ENCODE results near the gene C11orf24. TPM values are rescaled to one million over a fixed set of nuclear protein-coding genes. Genes with fewer than 3 reads are reported as not detected.

C11orf24 gene
- total and polyA plus RNA-seq, 12 donors = 14.9 to 62.2 (median 30.8) TPM

- Histone ChIP-seq H3K27ac (no peak overlapping the region), H3K4me3 (no peak overlapping the region), H3K4me1 (peaks cover 0 to 14% (median 0%) of the 10 kb centered on the region in 9 donors), H3K9me3 (no peaks in the 10 kb centered on the region), H3K36me3 (no peaks in the 10 kb centered on the region), H3K27me3 (no peaks in the 10 kb centered on the region)
- WGBS, 2 donors = 70 to 76% methylated on average over 5 of the region's 5 CpGs
- DNase-seq = no peak
- intact Hi-C loops (cut with DNase I) = no loop called here
- ATAC-seq = no peak
- TF ChIP-seq CTCF (IDR thresholded peaks at IDR 0.05) = no peak
Observed at GRCh38 chr11:68279676-68280075, 7.9 kb upstream of the C11orf24 start.

GRCh38 chr11:68276861-68277260, 5.1 kb upstream of the C11orf24 start:
- peak overlapping the region in 6 of 10 donors; percentile 8 to 66 (median 34) for H3K27ac ChIP-seq
- H3K4me3 ChIP-seq = no peak overlapping the region
- ATAC-seq (peak in 2 of 8 donors; percentile 32 to 56), DNase-seq (no peak)
- peaks cover 2 to 26% (median 8%) of the 10 kb centered on the region in 9 donors for H3K4me1 ChIP-seq
- no peaks in the 10 kb centered on the region for H3K9me3 ChIP-seq
- no peaks in the 10 kb centered on the region for H3K36me3 ChIP-seq
- 77 to 82% methylated on average over 6 of the region's 6 CpGs for WGBS, 2 donors
- intact Hi-C loops (cut with DNase I) = no loop called here
- no peaks in the 10 kb centered on the region for H3K27me3 ChIP-seq
- TF ChIP-seq CTCF (IDR thresholded peaks at IDR 0.05) = no peak

- Histone ChIP-seq H3K36me3 (no peaks in the 10 kb centered on the region), H3K27ac (peak overlapping the region in 2 of 10 donors; percentile 32 to 66), H3K4me1 (peaks cover 3 to 28% (median 13%) of the 10 kb centered on the region in 9 donors), H3K4me3 (no peak overlapping the region), H3K9me3 (no peaks in the 10 kb centered on the region), H3K27me3 (no peaks in the 10 kb centered on the region)
- WGBS, 2 donors = 93 to 95% methylated on average over 14 of the region's 14 CpGs
- no peak for TF ChIP-seq CTCF (IDR thresholded peaks at IDR 0.05)
- intact Hi-C loops (cut with DNase I) = no loop called here
- ATAC-seq (no peak), DNase-seq (no peak)
Observed at GRCh38 chr11:68275721-68276507, 4.1 kb upstream of the C11orf24 start.

- H3K27me3 ChIP-seq = no peaks in the 10 kb centered on the region
- TF ChIP-seq CTCF (IDR thresholded peaks at IDR 0.05) = no peak
- WGBS, 2 donors = 85 to 92% methylated on average over 1 of the region's 1 CpG
- no peak overlapping the region for H3K27ac ChIP-seq
- H3K36me3 ChIP-seq = no peaks in the 10 kb centered on the region
- ATAC-seq (no peak), DNase-seq (no peak)
- intact Hi-C loops (cut with DNase I) = loop anchor here in 4 of 10 donors (5.0 kb wide), 2 partner anchors 38 to 108 kb away; partner anchors contain the start of gene LRP5 (in 1 of the 4)
- H3K9me3 ChIP-seq = no peaks in the 10 kb centered on the region
- H3K4me1 ChIP-seq = peaks cover 8 to 44% (median 29%) of the 10 kb centered on the region in 9 donors
- no peak overlapping the region for H3K4me3 ChIP-seq
Observed at GRCh38 chr11:68274306-68274705, 2.5 kb upstream of the C11orf24 start.
